ENCODE results near the gene ZSCAN18. TPM values are rescaled to one million over a fixed set of nuclear protein-coding genes. Genes with fewer than 3 reads are reported as not detected.

ZSCAN18 gene
- total and polyA plus RNA-seq, 2 of the 13 experiments (the other 11 are each of a cell fraction or from before 2014, with no cell fraction given): not detected

DNA sequence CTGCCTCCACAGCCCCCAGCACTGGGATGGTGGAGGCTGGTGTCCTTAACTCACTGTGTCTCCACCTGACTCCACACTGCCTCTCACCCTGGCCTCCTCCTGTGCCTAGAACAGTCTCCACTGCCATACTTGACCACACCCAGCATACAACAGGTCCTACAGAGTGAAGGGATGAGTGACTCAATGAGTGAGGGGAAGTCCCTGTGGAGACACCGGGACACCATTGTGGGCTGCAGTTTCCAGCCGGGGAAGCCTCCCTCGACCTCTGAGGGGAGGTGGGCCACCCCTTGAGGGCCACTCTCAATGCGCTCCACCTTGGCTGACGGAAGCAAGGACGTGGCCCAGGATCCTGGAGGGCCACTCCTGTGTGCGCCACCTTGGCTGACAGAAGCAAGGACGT lies 41.8 kb downstream of the ZSCAN18 start:
- peaks cover 56% of the 10 kb centered on the region for H3K9me3 ChIP-seq (ENCODE audit: low read length)
- no peak overlapping the region for H3K4me3 ChIP-seq (replicated peaks in 1 of 3; ENCODE audit: insufficient read depth in 1 of 3, low read depth in 2 of 3, low read length in 3 of 3)
- H3K4me1 ChIP-seq (ENCODE audit: insufficient read depth, low read length): no peaks in the 10 kb centered on the region; the same call in 1 of the 2 replicates
- H3K36me3 ChIP-seq (replicated peaks in 1 of 2; ENCODE audit: control insufficient read depth in 1 of 2, insufficient read depth in 2 of 2, low read length in 2 of 2): no peaks in the 10 kb centered on the region
- TF ChIP-seq, protein P1, sequence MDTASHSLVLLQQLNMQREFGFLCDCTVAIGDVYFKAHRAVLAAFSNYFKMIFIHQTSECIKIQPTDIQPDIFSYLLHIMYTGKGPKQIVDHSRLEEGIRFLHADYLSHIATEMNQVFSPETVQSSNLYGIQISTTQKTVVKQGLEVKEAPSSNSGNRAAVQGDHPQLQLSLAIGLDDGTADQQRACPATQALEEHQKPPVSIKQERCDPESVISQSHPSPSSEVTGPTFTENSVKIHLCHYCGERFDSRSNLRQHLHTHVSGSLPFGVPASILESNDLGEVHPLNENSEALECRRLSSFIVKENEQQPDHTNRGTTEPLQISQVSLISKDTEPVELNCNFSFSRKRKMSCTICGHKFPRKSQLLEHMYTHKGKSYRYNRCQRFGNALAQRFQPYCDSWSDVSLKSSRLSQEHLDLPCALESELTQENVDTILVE (CRISPR knock-in tag; IDR thresholded peaks at IDR 0.05): no peak
- TF ChIP-seq HNRNPL (IDR thresholded peaks at IDR 0.05; ENCODE audit: low read depth, low read length) (no peak), ZFP36 (IDR thresholded peaks at IDR 0.05; ENCODE audit: borderline replicate concordance, low read depth, low read length, partially characterized antibody) (no peak), KLF13 (CRISPR knock-in tag; IDR thresholded peaks at IDR 0.05) (no peak), ZNF256 (CRISPR knock-in tag; conservative IDR thresholded peaks at IDR 0.05) (no peak), MIER2 (CRISPR knock-in tag; IDR thresholded peaks at IDR 0.05) (no peak), TBX3 (IDR thresholded peaks at IDR 0.05; ENCODE audit: borderline replicate concordance) (no peak), REPIN1 (CRISPR knock-in tag; IDR thresholded peaks at IDR 0.05; ENCODE audit: borderline replicate concordance, low read depth) (no peak), ZNF724P (CRISPR knock-in tag; IDR thresholded peaks at IDR 0.05; ENCODE audit: borderline replicate concordance) (no peak), SIX4 (CRISPR knock-in tag; IDR thresholded peaks at IDR 0.05) (no peak)
- TF ChIP-seq, protein P2, sequence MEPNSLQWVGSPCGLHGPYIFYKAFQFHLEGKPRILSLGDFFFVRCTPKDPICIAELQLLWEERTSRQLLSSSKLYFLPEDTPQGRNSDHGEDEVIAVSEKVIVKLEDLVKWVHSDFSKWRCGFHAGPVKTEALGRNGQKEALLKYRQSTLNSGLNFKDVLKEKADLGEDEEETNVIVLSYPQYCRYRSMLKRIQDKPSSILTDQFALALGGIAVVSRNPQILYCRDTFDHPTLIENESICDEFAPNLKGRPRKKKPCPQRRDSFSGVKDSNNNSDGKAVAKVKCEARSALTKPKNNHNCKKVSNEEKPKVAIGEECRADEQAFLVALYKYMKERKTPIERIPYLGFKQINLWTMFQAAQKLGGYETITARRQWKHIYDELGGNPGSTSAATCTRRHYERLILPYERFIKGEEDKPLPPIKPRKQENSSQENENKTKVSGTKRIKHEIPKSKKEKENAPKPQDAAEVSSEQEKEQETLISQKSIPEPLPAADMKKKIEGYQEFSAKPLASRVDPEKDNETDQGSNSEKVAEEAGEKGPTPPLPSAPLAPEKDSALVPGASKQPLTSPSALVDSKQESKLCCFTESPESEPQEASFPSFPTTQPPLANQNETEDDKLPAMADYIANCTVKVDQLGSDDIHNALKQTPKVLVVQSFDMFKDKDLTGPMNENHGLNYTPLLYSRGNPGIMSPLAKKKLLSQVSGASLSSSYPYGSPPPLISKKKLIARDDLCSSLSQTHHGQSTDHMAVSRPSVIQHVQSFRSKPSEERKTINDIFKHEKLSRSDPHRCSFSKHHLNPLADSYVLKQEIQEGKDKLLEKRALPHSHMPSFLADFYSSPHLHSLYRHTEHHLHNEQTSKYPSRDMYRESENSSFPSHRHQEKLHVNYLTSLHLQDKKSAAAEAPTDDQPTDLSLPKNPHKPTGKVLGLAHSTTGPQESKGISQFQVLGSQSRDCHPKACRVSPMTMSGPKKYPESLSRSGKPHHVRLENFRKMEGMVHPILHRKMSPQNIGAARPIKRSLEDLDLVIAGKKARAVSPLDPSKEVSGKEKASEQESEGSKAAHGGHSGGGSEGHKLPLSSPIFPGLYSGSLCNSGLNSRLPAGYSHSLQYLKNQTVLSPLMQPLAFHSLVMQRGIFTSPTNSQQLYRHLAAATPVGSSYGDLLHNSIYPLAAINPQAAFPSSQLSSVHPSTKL (CRISPR knock-in tag; IDR thresholded peaks at IDR 0.05): no peak
- TF ChIP-seq, protein P3, sequence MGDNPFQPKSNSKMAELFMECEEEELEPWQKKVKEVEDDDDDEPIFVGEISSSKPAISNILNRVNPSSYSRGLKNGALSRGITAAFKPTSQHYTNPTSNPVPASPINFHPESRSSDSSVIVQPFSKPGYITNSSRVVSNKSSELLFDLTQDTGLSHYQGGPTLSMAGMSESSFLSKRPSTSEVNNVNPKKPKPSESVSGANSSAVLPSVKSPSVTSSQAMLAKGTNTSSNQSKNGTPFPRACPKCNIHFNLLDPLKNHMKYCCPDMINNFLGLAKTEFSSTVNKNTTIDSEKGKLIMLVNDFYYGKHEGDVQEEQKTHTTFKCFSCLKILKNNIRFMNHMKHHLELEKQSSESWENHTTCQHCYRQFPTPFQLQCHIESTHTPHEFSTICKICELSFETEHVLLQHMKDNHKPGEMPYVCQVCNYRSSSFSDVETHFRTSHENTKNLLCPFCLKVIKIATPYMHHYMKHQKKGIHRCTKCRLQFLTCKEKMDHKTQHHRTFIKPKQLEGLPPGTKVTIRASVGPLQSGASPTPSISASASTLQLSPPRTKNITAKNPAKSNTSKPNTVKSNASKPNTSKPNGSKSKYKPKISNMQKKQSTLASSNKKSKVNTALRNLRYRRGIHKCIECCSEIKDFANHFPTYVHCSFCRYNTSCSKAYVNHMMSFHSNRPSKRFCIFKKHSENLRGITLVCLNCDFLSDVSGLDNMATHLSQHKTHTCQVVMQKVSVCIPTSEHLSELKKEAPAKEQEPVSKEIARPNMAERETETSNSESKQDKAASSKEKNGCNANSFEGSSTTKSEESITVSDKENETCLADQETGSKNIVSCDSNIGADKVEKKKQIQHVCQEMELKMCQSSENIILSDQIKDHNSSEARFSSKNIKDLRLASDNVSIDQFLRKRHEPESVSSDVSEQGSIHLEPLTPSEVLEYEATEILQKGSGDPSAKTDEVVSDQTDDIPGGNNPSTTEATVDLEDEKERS (CRISPR knock-in tag; IDR thresholded peaks at IDR 0.05): no peak
- H3K9ac ChIP-seq (ENCODE audit: insufficient read depth, low read depth, low read length): no peak overlapping the region
- H3K27me3 ChIP-seq (ENCODE audit: control insufficient read depth in 1 of 2, insufficient read depth in 2 of 2, low read length in 2 of 2): no peaks in the 10 kb centered on the region
- DNase-seq (ENCODE audit: low spot score) (no peak), FAIRE-seq (no peak), ATAC-seq (no peak)
- BruUV-seq (replicated peaks): no TSS peak
- in situ Hi-C loops (cut with HindIII; ENCODE audit: extremely low pct_ligation_motif_present, low pct_unique_long_range_greater_than_20kb) (no loop called here), intact Hi-C loops (cut with micrococcal nuclease; ENCODE audit: unreplicated experiment) (no loop called here)
- no peak overlapping the region for H3K4me2 ChIP-seq (ENCODE audit: low read depth, low read length)
- H2AFZ ChIP-seq (ENCODE audit: low read length): no peak overlapping the region
- H3K79me2 ChIP-seq (ENCODE audit: insufficient read depth, low read length): no peaks in the 10 kb centered on the region
- CTCF ChIA-PET (ENCODE audit: low intra/inter-chr PET ratio, low total read pairs): no interaction called here
- POLR2A ChIA-PET: no interaction called here
- H4K20me1 ChIP-seq (ENCODE audit: insufficient read depth, low read length): no peaks in the 10 kb centered on the region
- H3K27ac ChIP-seq (ENCODE audit: extremely low read length, insufficient read depth, low read length): no peak overlapping the region
- 6% methylated on average over 2 of the region's 8 CpGs for WGBS (ENCODE audit: low lambda C conversion rate)
